HFF-Myc (cell line): ENCODE results near the gene SPDYE18.
"Not testable (repeated sequence)": the region's sequence is repeated elsewhere in the genome, so short reads cannot be mapped to it uniquely, and the experiment has no call there.

Experiments
- DNase-seq: peaks from one replicate; pipeline ENCODE4 v3.0.0-alpha.2; 2011; ENCODE audit warnings: low read depth; ENCODE audit errors: extremely low read depth
- H3K4me3 ChIP-seq: replicated peaks from 2 replicates; pipeline ENCODE4 v1.5.1; 2011; ENCODE audit warnings: low read depth, mild to moderate bottlenecking, control low read depth, low read length

Gene SPDYE18, protein sequence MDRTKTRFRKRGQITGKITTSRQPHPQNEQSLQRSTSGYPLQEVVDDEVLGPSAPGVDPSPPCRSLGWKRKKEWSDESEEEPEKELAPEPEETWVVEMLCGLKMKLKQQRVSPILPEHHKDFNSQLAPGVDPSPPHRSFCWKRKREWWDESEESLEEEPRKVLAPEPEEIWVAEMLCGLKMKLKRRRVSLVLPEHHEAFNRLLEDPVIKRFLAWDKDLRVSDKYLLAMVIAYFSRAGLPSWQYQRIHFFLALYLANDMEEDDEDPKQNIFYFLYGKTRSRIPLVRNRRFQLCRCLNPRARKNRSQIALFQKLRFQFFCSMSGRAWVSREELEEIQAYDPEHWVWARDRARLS

GRCh38 chr7:77062557-77062956 lies at the start of gene SPDYE18:
SPDYE18 (minus strand) TSS chr7:77062558; CDS start chr7:77060512, 2,046 bp downstream.
- DNase-seq, H3K4me3 ChIP-seq: not testable (repeated sequence)

DNA sequence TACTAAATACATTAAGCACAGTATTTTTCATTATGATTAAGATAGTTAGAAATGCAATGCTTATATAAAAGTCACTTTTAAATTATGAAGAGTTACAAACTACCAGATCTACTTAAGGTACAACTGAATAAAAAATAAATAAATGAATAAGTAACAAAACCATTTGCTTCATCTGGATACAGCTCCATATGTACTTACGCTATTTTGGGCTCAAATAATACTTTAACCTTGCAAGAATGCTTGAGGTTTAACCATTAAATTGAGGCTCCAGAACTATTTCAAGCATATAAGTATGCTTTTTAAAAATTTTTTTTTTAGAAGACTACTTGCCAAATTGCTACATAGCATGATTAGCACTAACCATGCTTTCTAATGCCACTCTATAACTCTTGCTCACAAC lies 46.0 kb upstream of the SPDYE18 start:
- H3K4me3 ChIP-seq, DNase-seq: not testable (repeated sequence)

DNA sequence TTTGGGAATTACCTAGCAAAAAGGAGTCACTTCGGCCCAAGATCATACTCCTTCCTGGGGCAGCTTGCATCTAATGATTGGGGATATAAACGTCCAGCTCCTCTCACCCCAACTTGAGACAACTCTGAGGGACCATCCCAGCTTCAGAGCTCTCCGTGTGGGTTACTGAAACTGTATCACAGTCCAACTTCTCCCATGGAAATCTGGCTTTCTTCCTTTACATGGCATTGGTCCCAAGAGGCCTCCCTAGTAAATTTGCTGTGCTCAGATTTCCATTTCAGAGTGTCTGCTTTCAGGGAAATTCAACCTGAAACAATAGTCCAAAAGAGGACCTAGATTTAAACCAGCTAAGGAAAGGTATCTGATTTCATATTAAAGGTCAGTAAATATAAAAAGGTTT lies 45.3 kb upstream of the SPDYE18 start:
- H3K4me3 ChIP-seq, DNase-seq: not testable (repeated sequence)

- H3K4me3 ChIP-seq, DNase-seq: not testable (repeated sequence)
Measured at GRCh38 chr7:77105904-77106303, 43.5 kb upstream of the SPDYE18 start.

DNA sequence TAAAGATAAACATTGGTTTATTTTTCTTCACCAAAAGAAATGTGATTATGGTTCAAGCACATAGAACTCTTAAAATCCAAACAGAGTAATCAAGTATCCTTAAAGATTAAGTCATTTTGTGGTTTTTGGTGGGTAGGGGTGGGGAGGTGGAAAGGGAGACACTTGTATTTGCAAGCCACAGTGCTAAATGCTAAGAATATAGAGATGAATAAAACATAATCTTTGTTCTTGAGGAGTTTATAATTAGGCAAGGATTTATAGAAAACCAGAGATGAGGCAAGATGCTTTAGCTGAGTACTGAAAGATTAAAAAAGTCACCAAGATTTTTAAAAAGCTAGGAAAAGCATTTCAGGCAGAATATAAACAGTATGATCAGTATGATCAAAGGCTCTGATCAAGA lies 40.3 kb upstream of the SPDYE18 start:
- not testable (repeated sequence) for H3K4me3 ChIP-seq, DNase-seq

GRCh38 chr7:77101187-77101586 lies 38.8 kb upstream of the SPDYE18 start:
- not testable (repeated sequence) for DNase-seq, H3K4me3 ChIP-seq

GRCh38 chr7:77100501-77100900 lies 38.1 kb upstream of the SPDYE18 start:
- not testable (repeated sequence) for H3K4me3 ChIP-seq, DNase-seq

DNA sequence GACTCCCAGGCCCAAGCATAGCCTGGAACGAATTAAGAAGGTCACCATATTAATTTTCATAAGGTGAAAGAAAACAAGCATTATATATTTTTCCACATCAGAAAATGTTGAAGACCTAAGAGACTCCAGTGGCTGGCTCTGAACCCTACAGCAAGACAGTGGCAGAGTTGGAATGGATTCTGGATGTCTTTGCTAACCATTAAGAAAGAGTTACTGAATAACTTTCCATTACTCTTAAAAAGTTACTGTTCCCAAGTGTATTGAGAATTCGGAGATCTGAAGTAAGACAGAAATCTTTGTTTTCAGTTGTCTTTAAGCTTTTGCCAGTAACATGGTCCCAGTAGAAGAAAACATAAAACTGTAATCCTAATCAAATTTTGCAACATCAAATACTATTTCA lies 29.9 kb upstream of the SPDYE18 start:
- not testable (repeated sequence) for H3K4me3 ChIP-seq, DNase-seq

DNA sequence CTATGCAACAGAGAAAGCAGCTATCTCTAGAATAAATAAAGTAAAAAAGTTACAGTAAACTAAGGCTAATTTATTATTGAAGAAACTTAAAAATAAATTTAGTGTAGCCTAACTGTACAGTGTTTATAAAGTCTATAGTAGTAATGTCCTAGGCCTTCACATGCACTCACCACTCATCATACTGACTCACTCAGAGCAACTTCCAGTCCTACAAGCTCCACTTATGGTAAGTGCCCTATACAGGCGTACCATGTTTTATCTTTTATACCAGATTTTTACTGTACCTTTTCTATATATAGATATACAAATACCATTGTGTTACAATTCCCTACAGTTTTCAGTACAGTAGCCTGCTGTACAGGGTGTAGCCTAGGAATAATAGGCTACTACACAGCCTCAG lies 19.8 kb upstream of the SPDYE18 start:
- not testable (repeated sequence) for DNase-seq

GRCh38 chr7:77080236-77080635 lies 17.9 kb upstream of the SPDYE18 start:
- not testable (repeated sequence) for DNase-seq, H3K4me3 ChIP-seq

More for the DNA sequence above, 19.8 kb upstream of the SPDYE18 start:
- not testable (repeated sequence) for H3K4me3 ChIP-seq

- DNase-seq, result not testable (repeated sequence)
Measured at GRCh38 chr7:77079624-77080023, 17.3 kb upstream of the SPDYE18 start.

DNA sequence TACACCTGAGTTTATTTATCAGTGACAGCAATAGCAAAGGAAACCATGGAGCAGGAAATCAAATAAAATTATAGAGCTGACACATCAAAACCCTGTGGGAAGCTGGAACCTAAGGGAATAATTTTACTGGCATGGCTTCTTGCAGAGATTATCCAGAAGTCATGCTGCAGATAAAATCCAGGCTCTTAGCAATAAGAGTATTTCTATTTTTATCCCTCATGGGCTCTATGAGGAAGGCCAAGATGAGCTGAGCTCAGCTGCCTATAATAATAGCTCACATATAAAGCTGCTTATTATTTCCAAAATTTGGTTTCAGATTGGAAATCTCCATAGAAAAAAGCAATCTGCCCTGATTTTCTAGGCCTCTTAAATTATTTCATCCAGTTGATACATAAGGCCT lies 16.8 kb upstream of the SPDYE18 start:
- not testable (repeated sequence) for DNase-seq, H3K4me3 ChIP-seq

More at GRCh38 chr7:77079624-77080023, 17.3 kb upstream of the SPDYE18 start:
- H3K4me3 ChIP-seq, result not testable (repeated sequence)

GRCh38 chr7:77077060-77077459 lies 14.7 kb upstream of the SPDYE18 start:
- not testable (repeated sequence) for DNase-seq, H3K4me3 ChIP-seq

- not testable (repeated sequence) for H3K4me3 ChIP-seq, DNase-seq
Measured at GRCh38 chr7:77074786-77075396, 12.5 kb upstream of the SPDYE18 start.

- H3K4me3 ChIP-seq, DNase-seq: not testable (repeated sequence)
Measured at GRCh38 chr7:77071108-77071507, 8.8 kb upstream of the SPDYE18 start.

- H3K4me3 ChIP-seq, DNase-seq: not testable (repeated sequence)
Measured at GRCh38 chr7:77065869-77066268, 3.5 kb upstream of the SPDYE18 start.

DNA sequence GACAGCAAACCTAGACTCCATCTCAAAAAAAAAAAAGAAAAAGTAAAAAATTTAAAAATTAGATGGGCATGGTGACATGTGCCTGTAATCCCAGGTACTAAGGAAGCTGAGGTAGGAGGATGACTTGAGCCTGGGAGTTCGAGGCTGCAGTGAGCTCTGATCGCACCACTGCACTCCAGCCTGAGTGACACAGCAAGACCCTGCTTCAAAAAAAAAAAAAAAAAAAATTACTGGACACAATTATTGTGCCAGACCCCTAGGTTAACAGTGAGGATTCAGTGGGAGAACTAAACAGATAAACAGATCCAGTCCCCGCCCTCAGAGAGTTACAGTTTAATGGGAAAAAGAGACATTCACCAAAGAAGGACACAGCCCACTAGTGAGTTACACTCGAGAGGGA lies 1.4 kb upstream of the SPDYE18 start:
- not testable (repeated sequence) for H3K4me3 ChIP-seq, DNase-seq

DNA sequence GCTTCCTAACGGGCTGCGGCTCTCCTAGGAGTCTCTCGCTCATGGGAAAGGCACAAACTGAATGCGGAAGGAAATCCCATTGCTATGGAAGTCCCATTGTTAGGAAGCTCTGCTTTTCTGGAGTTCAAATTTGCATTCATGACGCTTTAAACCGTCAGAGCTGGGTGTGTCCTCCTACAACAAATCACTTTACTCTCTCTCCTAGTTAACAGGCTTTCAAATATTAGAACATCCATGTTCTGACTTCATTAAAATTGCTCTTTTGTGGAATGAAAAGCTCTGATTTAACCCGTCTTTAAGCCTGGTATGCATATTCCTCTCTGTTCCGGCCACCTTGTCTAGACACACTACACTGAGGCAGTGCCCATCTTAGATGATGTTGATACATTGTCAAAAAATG lies 30.1 kb downstream of the SPDYE18 start, which contains the start of gene SPDYE17:
Gene SPDYE17 (minus strand): TSS at position 101 of the 400 bp plus-strand sequence. CDS start 1,791 bp downstream, outside the sequence.
- H3K4me3 ChIP-seq, DNase-seq: not testable (repeated sequence)

DNA sequence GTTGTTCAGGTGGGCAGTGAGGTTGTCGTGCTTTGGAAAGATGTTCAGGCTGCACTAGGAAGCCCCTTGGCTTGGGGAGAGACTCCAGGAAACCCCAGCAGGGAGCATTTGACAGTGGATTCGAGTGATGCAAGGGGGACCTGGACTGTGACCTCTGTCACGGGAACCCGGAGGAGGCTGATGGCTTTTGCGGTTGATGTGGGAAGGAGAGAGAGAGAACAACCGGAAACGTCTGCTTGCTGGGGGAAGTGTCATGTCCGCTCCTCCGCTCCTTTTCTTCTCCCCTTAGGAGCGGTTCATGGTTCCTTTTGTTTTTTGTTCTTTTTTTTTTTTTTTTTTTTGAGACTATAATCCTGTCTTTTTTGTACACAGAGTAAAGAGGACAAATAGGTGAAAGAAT lies 36.0 kb downstream of the SPDYE18 start:
- not testable (repeated sequence) for DNase-seq

More for the DNA sequence above, 36.0 kb downstream of the SPDYE18 start:
- not testable (repeated sequence) for H3K4me3 ChIP-seq
